K562 (cell line): ENCODE measurements around the gene ATRAID. TPM values are rescaled to one million over a fixed set of nuclear protein-coding genes. Genes with fewer than 3 reads are reported as not detected.

Experiments used
- AFF4 ChIP-seq: sonication (generic); formaldehyde crosslinking; IDR thresholded peaks from 2 replicates; pipeline ENCODE4 v1.8.0; 2023; ENCODE audit warnings: mild to moderate bottlenecking, missing genetic modification reagents
- DACH1 ChIP-seq: fragments of 450-650 bp; IDR thresholded peaks from 2 replicates; pipeline ENCODE4 v1.6.1; 2018; ENCODE audit not compliant: partially characterized antibody
- ETS1 ChIP-seq: conservative IDR thresholded peaks from 2 replicates; pipeline ENCODE4 v1.6.1; 2011; ENCODE audit warnings: low read depth, mild to moderate bottlenecking, low read length; ENCODE audit not compliant: control insufficient read depth
- EZH2 ChIP-seq: IDR thresholded peaks from 2 replicates; pipeline ENCODE4 v1.6.1; 2012; ENCODE audit warnings: low read depth, mild to moderate bottlenecking, inconsistent platforms, low read length, borderline replicate concordance
- HDAC1 ChIP-seq, 2 experiments: fragments of 450-650 bp; IDR thresholded peaks; 2 replicates each; pipeline ENCODE4 v1.6.1; 2016 to 2017; ENCODE audit warnings: inconsistent platforms in 1 of 2, mild to moderate bottlenecking in 1 of 2, moderate library complexity in 1 of 2
- LCOR ChIP-seq: sonication (generic); formaldehyde crosslinking; IDR thresholded peaks from 2 replicates; pipeline ENCODE4 v1.8.0; 2022; ENCODE audit warnings: mild to moderate bottlenecking, missing genetic modification reagents
- MXI1 ChIP-seq: IDR thresholded peaks from 2 replicates; pipeline ENCODE4 v1.6.1; 2011; ENCODE audit warnings: low read depth, mild to moderate bottlenecking, improper control_type of control experiment, low read length
- NFIC ChIP-seq: fragments of 450-650 bp; IDR thresholded peaks from 2 replicates; pipeline ENCODE4 v1.6.1; 2017; ENCODE audit warnings: mild to moderate bottlenecking, inconsistent platforms
- NR4A1 ChIP-seq, 2 experiments: fragments of 250-450 bp in 1 of 2; fragments of 450-650 bp in 1 of 2; sonication (Bioruptor Pico) in 1 of 2; IDR thresholded peaks; 2 replicates each; pipeline versions ENCODE4 v1.4.0 to v1.6.1; 2016 to 2020; ENCODE audit warnings: mild to moderate bottlenecking in 2 of 2, missing compliant biosample characterization in 1 of 2, missing genetic modification characterization in 1 of 2, moderate library complexity in 1 of 2
- PHF21A ChIP-seq: fragments of 450-650 bp; IDR thresholded peaks from 2 replicates; pipeline ENCODE4 v1.6.1; 2017; ENCODE audit warnings: low read depth, borderline replicate concordance
- POLR3G ChIP-seq: IDR thresholded peaks from 2 replicates; pipeline ENCODE4 v1.6.1; 2011; ENCODE audit not compliant: insufficient read length, insufficient replicate concordance; ENCODE audit errors: extremely low read depth
- PTRF ChIP-seq: fragments of 450-650 bp; IDR thresholded peaks from 2 replicates; pipeline ENCODE4 v1.6.1; 2016; ENCODE audit warnings: mild to moderate bottlenecking, missing genetic modification characterization, missing compliant biosample characterization
- SIN3A ChIP-seq, 2 experiments: fragments of 150-350 bp in 1 of 2; IDR thresholded peaks; 2 replicates each; pipeline ENCODE4 v1.6.1; 2011 to 2016; ENCODE audit warnings: borderline replicate concordance in 2 of 2, low read depth in 2 of 2, low read length in 2 of 2, mild to moderate bottlenecking in 2 of 2, moderate library complexity in 2 of 2; ENCODE audit not compliant: control insufficient read depth in 1 of 2
- SMARCE1 ChIP-seq: fragments of 450-650 bp; IDR thresholded peaks from 2 replicates; pipeline ENCODE4 v1.7.1; 2016; ENCODE audit warnings: mild to moderate bottlenecking
- TCF7 ChIP-seq: sonication (generic); IDR thresholded peaks from 2 replicates; pipeline ENCODE4 v1.6.1; 2016; ENCODE audit warnings: antibody characterized with exemption, borderline replicate concordance
- TEAD1 ChIP-seq, 2 experiments: fragments of 450-650 bp in 1 of 2; sonication (generic) in 1 of 2; formaldehyde crosslinking; IDR thresholded peaks; 2 replicates each; pipeline versions ENCODE4 v1.4.0 to v1.8.0; 2020 to 2022; ENCODE audit warnings: mild to moderate bottlenecking in 2 of 2, missing genetic modification reagents in 1 of 2
- ZNF253 ChIP-seq: fragments of 250-450 bp; sonication (Bioruptor Pico); conservative IDR thresholded peaks from 2 replicates; pipeline ENCODE4 v1.6.1; 2021; ENCODE audit warnings: mild to moderate bottlenecking
- ZNF395 ChIP-seq: fragments of 200-800 bp; sonication (Bioruptor generic); IDR thresholded peaks from 2 replicates; pipeline ENCODE4 v1.6.1; 2017; ENCODE audit warnings: missing genetic modification characterization, missing compliant biosample characterization
- ZNF551 ChIP-seq: fragments of 250-450 bp; sonication (Bioruptor Pico); IDR thresholded peaks from 2 replicates; pipeline ENCODE4 v1.5.0; 2021; ENCODE audit warnings: mild to moderate bottlenecking, moderate library complexity
- polyA plus RNA-seq, 8 experiments: library from polyadenylated mRNA; depleted of rRNA in 4 of 8; stranded (reverse) in 5 of 8; unstranded in 3 of 8; fragments of >200 nt; fragmentation: Nextera tagmentation in 2 of 8; fragmentation: Illumina TruSeq in 1 of 8; extraction: Ambion mirVana in 2 of 8; extraction: Trizol in 1 of 8; gene quantifications; 2 replicates each; pipeline versions ENCODE4 v1.2.1 to v1.2.3, GENCODE V29; 2011 to 2014; ENCODE audit warnings: inconsistent platforms in 1 of 8, missing spikeins in 1 of 8
- total RNA-seq, 7 experiments: library from RNA; depleted of rRNA in 6 of 7; stranded (reverse); fragments of >200 nt in 6 of 7; fragmentation: Illumina TruSeq in 2 of 7; extraction: Trizol in 2 of 7; gene quantifications; 2 replicates each; pipeline versions ENCODE4 v1.2.1 to v1.2.3, GENCODE V29; 2011 to 2021; ENCODE audit warnings: low replicate concordance in 1 of 7

ATRAID gene
- total and polyA plus RNA-seq, 9 of the 15 experiments (the other 6 are each of a cell fraction or from before 2014, with no cell fraction given) = 70.2 to 187 (median 108) TPM

GRCh38 chr2:27211241-27211942 lies 449 bp upstream of the ATRAID start (continued):
- TF ChIP-seq ZNF395 (CRISPR knock-in tag) = peak; percentile 41; the same call in 1 of the 2 replicates
- TF ChIP-seq NFIC = peak; percentile 40
- peak in 1 of 2 experiments; percentile 83; a peak in 1 of 4 replicates for TF ChIP-seq HDAC1 (IDR thresholded peaks at IDR 0.05)
- no peak for TF ChIP-seq EZH2
- no peak for TF ChIP-seq ZNF253 (CRISPR knock-in tag)
- no peak for TF ChIP-seq PHF21A
- TF ChIP-seq TEAD1 (CRISPR knock-in tag; IDR thresholded peaks at IDR 0.05) = 0 out of 4 replicates have a peak, but pooled peaks of 1 of the 2 experiments have one; percentile 7
- TF ChIP-seq POLR3G = no peak
- peak; percentile 59; the same call in 1 of the 2 replicates for TF ChIP-seq AFF4
- TF ChIP-seq PTRF (tag) = no peak
- TF ChIP-seq DACH1 = no peak
- peak; percentile 73; the same call in 1 of the 2 replicates for TF ChIP-seq MXI1
- 0 out of 2 replicates have a peak, but pooled peaks have one; percentile 53 for TF ChIP-seq NR4A1 (CRISPR knock-in tag; IDR thresholded peaks at IDR 0.05)
- no peak for TF ChIP-seq NR4A1 (tag; IDR thresholded peaks at IDR 0.05)
- peak; percentile 27; the same call in 1 of the 2 replicates for TF ChIP-seq ETS1
- TF ChIP-seq LCOR (CRISPR knock-in tag) = 0 out of 2 replicates have a peak, but pooled peaks have one; percentile 7
- TF ChIP-seq TCF7 = no peak
- TF ChIP-seq ZNF551 = no peak
- peak; percentile 16 to 93; a peak in 2 of 4 replicates for TF ChIP-seq SIN3A (IDR thresholded peaks at IDR 0.05; ENCODE audit: borderline replicate concordance in 2 of 2, control insufficient read depth in 1 of 2, low read depth in 2 of 2, low read length in 2 of 2)
- TF ChIP-seq SMARCE1 = 0 out of 2 replicates have a peak, but pooled peaks have one; percentile 40
